Fibroblast of villous mesenchyme (primary cell): ENCODE measurements around the gene SRPK3. TPM values are rescaled to one million over a fixed set of nuclear protein-coding genes. Genes with fewer than 3 reads are reported as not detected.
"Not testable (repeated sequence)": the region's sequence is repeated elsewhere in the genome, so short reads cannot be mapped to it uniquely, and the experiment has no call there.

Experiments
- DNase-seq: peaks from one replicate; pipeline ENCODE4 v3.0.0-alpha.2; 2010; ENCODE audit warnings: low read depth
- H3K4me3 ChIP-seq: 2 replicates; pipeline ENCODE4 v1.5.1; 2011; ENCODE audit warnings: low read depth, mild to moderate bottlenecking, low read length
- CTCF ChIP-seq: IDR thresholded peaks from 2 replicates; pipeline ENCODE4 v1.5.1; 2012; ENCODE audit warnings: low read depth, mild to moderate bottlenecking, low read length; ENCODE audit not compliant: insufficient read depth
- total RNA-seq: library from RNA; depleted of rRNA; stranded (reverse); fragments of >200 nt; gene quantifications from 2 replicates; pipeline ENCODE4 v1.2.3, GENCODE V29; 2012

The SRPK3 gene
- total RNA-seq, 1 donor = 0.86 TPM

GRCh38 chrX:153816831-153817690, 36.2 kb downstream of the SRPK3 start:
- no peak for DNase-seq

GRCh38 chrX:153818064-153818463, 37.2 kb downstream of the SRPK3 start:
- not testable (repeated sequence) for H3K4me3 ChIP-seq, DNase-seq

More at GRCh38 chrX:153816831-153817690, 36.2 kb downstream of the SRPK3 start:
- TF ChIP-seq CTCF = no peak
- no peak overlapping the region for H3K4me3 ChIP-seq

DNA sequence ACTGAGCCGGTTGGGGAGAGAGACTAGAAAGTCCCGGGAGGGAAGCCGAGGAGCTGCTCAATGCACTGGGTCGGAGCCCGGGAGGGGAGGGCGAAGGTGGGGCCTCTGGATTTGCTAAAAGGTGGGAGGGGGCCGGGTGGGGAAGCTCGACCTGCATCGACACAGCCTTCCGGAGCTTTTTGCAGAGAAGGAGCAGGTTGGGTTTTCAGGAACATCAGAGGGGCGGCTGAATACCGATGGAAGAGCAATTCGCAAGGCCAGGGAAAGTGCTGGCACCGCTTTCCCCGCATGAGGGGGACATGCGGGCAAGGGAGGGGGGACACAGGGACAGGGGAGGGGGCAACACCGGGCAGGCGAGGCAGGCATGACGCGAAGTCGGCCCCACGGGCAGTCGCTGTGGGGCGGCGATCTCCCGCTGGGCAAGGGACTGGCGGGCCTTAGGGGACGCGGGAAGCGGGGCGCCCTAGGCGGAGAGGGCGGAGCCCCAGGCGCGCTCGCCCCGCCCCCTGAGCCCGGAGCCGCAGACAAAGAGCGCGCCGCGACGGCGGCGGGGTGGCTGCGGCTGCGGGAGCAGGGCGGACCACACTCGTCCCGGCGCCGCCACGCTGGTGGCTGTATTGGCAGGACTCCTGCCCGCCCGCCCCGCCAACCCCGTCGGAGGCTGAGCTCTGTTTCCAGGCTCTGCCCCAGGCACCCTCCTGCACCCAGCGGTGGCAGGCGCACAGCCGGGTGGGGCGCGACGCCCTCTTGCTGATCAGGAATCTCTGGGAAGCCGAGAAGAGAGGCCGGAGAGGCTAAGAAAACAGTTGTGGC, 37.9 kb downstream of the SRPK3 start:
- TF ChIP-seq CTCF = no peak
- DNase-seq = peak; percentile 2
- peak overlapping the region; percentile 35 for H3K4me3 ChIP-seq

- DNase-seq = no peak
- peak overlapping the region; percentile 35 for H3K4me3 ChIP-seq
- TF ChIP-seq CTCF = no peak
Observed at GRCh38 chrX:153819384-153820040, 38.7 kb downstream of the SRPK3 start.

DNA sequence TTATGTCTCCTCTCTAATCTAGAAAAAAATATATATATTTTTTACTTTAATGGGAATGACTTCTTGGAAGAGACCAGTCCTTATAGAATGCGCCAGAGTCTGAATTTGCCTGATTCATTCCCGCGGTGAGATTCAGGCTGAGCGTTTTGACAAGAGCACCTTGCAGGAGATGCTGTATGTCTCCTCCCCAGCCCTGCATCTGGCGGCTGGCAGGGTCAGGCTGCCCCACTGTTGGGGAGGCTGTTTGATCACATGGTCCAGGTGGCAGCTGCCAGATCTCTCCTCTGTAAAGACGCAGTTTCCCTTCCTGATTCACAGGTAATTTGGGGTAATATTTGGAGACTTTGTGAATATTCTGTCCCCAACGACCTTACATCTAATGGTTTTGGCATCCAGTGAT, 39.8 kb downstream of the SRPK3 start:
- DNase-seq = no peak
- TF ChIP-seq CTCF = no peak
- H3K4me3 ChIP-seq = no peak overlapping the region

DNA sequence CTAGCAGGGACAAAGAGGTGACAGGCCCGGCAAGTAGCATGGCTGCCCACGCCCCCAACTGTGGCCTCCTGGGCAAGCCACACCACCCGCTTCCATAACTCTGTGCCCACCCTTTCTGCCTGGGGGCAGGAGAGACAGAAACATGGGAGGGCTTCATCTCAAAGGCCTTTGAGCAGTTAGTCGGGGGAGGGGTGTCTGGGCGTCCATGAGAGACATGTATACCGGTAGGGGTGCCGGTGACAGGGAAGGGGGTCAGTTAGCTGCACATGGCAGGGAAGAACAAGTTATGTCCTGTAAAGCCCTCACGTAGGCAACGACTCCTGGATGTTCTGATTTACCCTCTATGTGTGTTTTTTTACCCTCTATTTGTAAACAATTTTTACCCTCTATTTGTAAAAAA, 40.2 kb downstream of the SRPK3 start:
- TF ChIP-seq CTCF = no peak
- no peak for DNase-seq
- no peak overlapping the region for H3K4me3 ChIP-seq

DNA sequence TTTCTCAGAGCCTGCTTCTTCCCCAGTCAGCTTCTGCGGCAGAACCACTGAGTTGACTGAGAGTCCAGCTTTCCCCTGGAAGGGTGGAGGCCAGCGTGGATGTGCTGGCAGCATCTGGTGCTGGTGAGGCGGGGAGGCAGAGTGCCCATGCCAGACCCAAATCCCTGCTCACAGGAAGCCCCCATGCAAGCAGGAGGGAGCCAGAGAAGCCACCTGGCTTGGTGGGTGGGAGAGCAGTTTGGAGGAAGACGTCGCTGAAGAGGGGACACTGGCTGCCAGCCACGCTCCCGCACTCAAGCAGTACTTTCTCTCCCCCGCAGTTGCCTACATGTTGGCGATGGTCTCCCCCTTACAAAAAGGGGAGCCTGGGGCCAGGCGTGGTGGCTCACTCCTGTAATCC, 43.5 kb downstream of the SRPK3 start:
- no peak overlapping the region for H3K4me3 ChIP-seq
- TF ChIP-seq CTCF = no peak
- no peak for DNase-seq
